H1 (cell line): ENCODE measurements around the gene ATP5F1E.

ENCODE experiments used
- CEBPB ChIP-seq: IDR thresholded peaks from 2 replicates; pipeline ENCODE4 v1.6.1; 2012; ENCODE audit warnings: low read depth, low read length
- MAFK ChIP-seq: IDR thresholded peaks from 2 replicates; pipeline ENCODE4 v1.6.1; 2012; ENCODE audit warnings: low read depth, mild to moderate bottlenecking, improper control_type of control experiment, low read length
- NANOG ChIP-seq: IDR thresholded peaks from 2 replicates; pipeline ENCODE4 v1.6.1; 2011; ENCODE audit warnings: low read length, low read depth, mild to moderate bottlenecking, inconsistent platforms; ENCODE audit not compliant: insufficient read depth, poor library complexity, severe bottlenecking
- POLR2A ChIP-seq, 2 experiments: IDR thresholded peaks; 1 replicate in 1 of 2; 2 replicates in 1 of 2; pipeline ENCODE4 v1.6.1; 2011; ENCODE audit warnings: low read depth in 2 of 2, low read length in 2 of 2, mild to moderate bottlenecking in 2 of 2; ENCODE audit errors: control extremely low read depth in 1 of 2
- SP2 ChIP-seq: IDR thresholded peaks from 2 replicates; pipeline ENCODE4 v1.6.1; 2012; ENCODE audit warnings: mild to moderate bottlenecking, low read length, inconsistent platforms
- TF ChIP-seq, protein P1 (sequence below), 3 experiments: IDR thresholded peaks; 1 replicate in 2 of 3; 2 replicates in 1 of 3; pipeline versions ENCODE4 v1.5.1 to v1.6.1; 2011; ENCODE audit warnings: low read length in 3 of 3, mild to moderate bottlenecking in 3 of 3, inconsistent platforms in 2 of 3, low read depth in 1 of 3, moderate library complexity in 1 of 3; ENCODE audit not compliant: insufficient read depth in 1 of 3; ENCODE audit errors: control extremely low read depth in 1 of 3

GRCh38 chr20:59001449-59002171, 30.5 kb downstream of the ATP5F1E start:
- TF ChIP-seq, protein P1, sequence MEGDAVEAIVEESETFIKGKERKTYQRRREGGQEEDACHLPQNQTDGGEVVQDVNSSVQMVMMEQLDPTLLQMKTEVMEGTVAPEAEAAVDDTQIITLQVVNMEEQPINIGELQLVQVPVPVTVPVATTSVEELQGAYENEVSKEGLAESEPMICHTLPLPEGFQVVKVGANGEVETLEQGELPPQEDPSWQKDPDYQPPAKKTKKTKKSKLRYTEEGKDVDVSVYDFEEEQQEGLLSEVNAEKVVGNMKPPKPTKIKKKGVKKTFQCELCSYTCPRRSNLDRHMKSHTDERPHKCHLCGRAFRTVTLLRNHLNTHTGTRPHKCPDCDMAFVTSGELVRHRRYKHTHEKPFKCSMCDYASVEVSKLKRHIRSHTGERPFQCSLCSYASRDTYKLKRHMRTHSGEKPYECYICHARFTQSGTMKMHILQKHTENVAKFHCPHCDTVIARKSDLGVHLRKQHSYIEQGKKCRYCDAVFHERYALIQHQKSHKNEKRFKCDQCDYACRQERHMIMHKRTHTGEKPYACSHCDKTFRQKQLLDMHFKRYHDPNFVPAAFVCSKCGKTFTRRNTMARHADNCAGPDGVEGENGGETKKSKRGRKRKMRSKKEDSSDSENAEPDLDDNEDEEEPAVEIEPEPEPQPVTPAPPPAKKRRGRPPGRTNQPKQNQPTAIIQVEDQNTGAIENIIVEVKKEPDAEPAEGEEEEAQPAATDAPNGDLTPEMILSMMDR (IDR thresholded peaks at IDR 0.05; ENCODE audit: control extremely low read depth in 1 of 3, insufficient read depth in 1 of 3, low read depth in 1 of 3, low read length in 3 of 3): no peak
- TF ChIP-seq POLR2A (IDR thresholded peaks at IDR 0.05; ENCODE audit: control extremely low read depth in 1 of 2, low read depth in 2 of 2, low read length in 2 of 2) (no peak), CEBPB (no peak), NANOG (no peak), MAFK (no peak), SP2 (no peak)
